H9 (cell line): ENCODE measurements around the gene CSTA. TPM values are rescaled to one million over a fixed set of nuclear protein-coding genes. Genes with fewer than 3 reads are reported as not detected.

Source experiments
- DNase-seq: peaks from one replicate; pipeline ENCODE4 v3.0.0-alpha.2; 2017
- H2AFZ ChIP-seq: one replicate; pipeline ENCODE4 v1.6.1; 2013; ENCODE audit warnings: mild to moderate bottlenecking, low read length, control low read depth, moderate library complexity
- H2AK5ac ChIP-seq: 2 replicates; pipeline ENCODE4 v1.6.1; 2013; ENCODE audit warnings: low read length, control low read depth, mixed read lengths; ENCODE audit not compliant: insufficient read length
- H2BK120ac ChIP-seq: one replicate; pipeline ENCODE4 v1.6.1; 2013; ENCODE audit warnings: low read depth, mild to moderate bottlenecking, low read length, control low read depth, inconsistent platforms; ENCODE audit not compliant: poor library complexity, severe bottlenecking
- H2BK12ac ChIP-seq: 2 replicates; pipeline ENCODE4 v1.6.1; 2013; ENCODE audit warnings: low read length, control low read depth, mixed read lengths, low read depth; ENCODE audit not compliant: insufficient read length
- H2BK15ac ChIP-seq: 2 replicates; pipeline ENCODE4 v1.6.1; 2013; ENCODE audit warnings: low read depth, low read length, control low read depth
- H2BK20ac ChIP-seq: one replicate; pipeline ENCODE4 v1.6.1; 2013; ENCODE audit warnings: low read depth, mild to moderate bottlenecking, low read length, control low read depth, inconsistent platforms; ENCODE audit not compliant: poor library complexity, severe bottlenecking
- H2BK5ac ChIP-seq: 2 replicates; pipeline ENCODE4 v1.6.1; 2013; ENCODE audit warnings: low read length, control low read depth, mixed read lengths; ENCODE audit not compliant: insufficient read length
- H3K14ac ChIP-seq: 2 replicates; pipeline ENCODE4 v1.6.1; 2013; ENCODE audit warnings: low read length, control low read depth; ENCODE audit not compliant: insufficient read depth
- H3K18ac ChIP-seq: 2 replicates; pipeline ENCODE4 v1.6.1; 2013; ENCODE audit warnings: low read depth, mild to moderate bottlenecking, mixed read lengths, low read length, control low read depth; ENCODE audit not compliant: insufficient read length
- H3K23ac ChIP-seq: 2 replicates; pipeline ENCODE4 v1.6.1; 2013; ENCODE audit warnings: low read length, control low read depth, mixed read lengths, low read depth; ENCODE audit not compliant: insufficient read length
- H3K23me2 ChIP-seq: 2 replicates; pipeline ENCODE4 v1.6.1; 2013; ENCODE audit warnings: low read depth, mild to moderate bottlenecking, mixed read lengths, low read length, control low read depth; ENCODE audit not compliant: insufficient read length, poor library complexity, severe bottlenecking
- H3K27ac ChIP-seq: 2 replicates; pipeline ENCODE4 v1.5.1; 2013; ENCODE audit warnings: low read length, control low read depth, mixed read lengths, low read depth; ENCODE audit not compliant: insufficient read length
- H3K27me3 ChIP-seq: 2 replicates; pipeline ENCODE4 v1.6.1; 2013; ENCODE audit warnings: low read length, control low read depth, inconsistent platforms; ENCODE audit not compliant: insufficient read depth
- H3K4ac ChIP-seq: 2 replicates; pipeline ENCODE4 v1.6.1; 2013; ENCODE audit warnings: low read depth, mild to moderate bottlenecking, control low read depth, inconsistent platforms, low read length, moderate library complexity
- H3K4me1 ChIP-seq: 2 replicates; pipeline ENCODE4 v1.6.1; 2013; ENCODE audit warnings: low read length, control low read depth, inconsistent platforms; ENCODE audit not compliant: insufficient read depth
- H3K4me2 ChIP-seq: 2 replicates; pipeline ENCODE4 v1.6.1; 2013; ENCODE audit warnings: low read length, control low read depth, mixed read lengths; ENCODE audit not compliant: insufficient read length, insufficient read depth
- H3K56ac ChIP-seq: 2 replicates; pipeline ENCODE4 v1.6.1; 2013; ENCODE audit warnings: low read depth, mild to moderate bottlenecking, mixed read lengths, low read length, control low read depth; ENCODE audit not compliant: insufficient read length
- H3K79me1 ChIP-seq: 2 replicates; pipeline ENCODE4 v1.6.1; 2013; ENCODE audit warnings: low read depth, mild to moderate bottlenecking, moderate library complexity, low read length, control low read depth, inconsistent platforms; ENCODE audit not compliant: insufficient read depth, poor library complexity, severe bottlenecking
- H3K79me2 ChIP-seq: 2 replicates; pipeline ENCODE4 v1.6.1; 2013; ENCODE audit warnings: low read length, control low read depth, inconsistent platforms; ENCODE audit not compliant: insufficient read depth
- H3K9ac ChIP-seq: 2 replicates; pipeline ENCODE4 v1.6.1; 2013; ENCODE audit warnings: low read length, control low read depth, mixed read lengths; ENCODE audit not compliant: insufficient read length; ENCODE audit errors: extremely low read depth
- H3K9me3 ChIP-seq: one replicate; pipeline ENCODE4 v1.6.1; 2013; ENCODE audit warnings: low read depth, low read length, inconsistent platforms; ENCODE audit not compliant: control insufficient read depth
- H3T11ph ChIP-seq: one replicate; pipeline ENCODE4 v1.6.1; 2013; ENCODE audit warnings: mild to moderate bottlenecking, low read length, control low read depth, inconsistent platforms
- H4K20me1 ChIP-seq: one replicate; pipeline ENCODE4 v1.6.1; 2013; ENCODE audit not compliant: control insufficient read depth, insufficient read length, insufficient read depth
- H4K5ac ChIP-seq: 2 replicates; pipeline ENCODE4 v1.6.1; 2013; ENCODE audit warnings: low read depth, mild to moderate bottlenecking, mixed read lengths, low read length, control low read depth; ENCODE audit not compliant: insufficient read length
- H4K8ac ChIP-seq: replicated peaks from 2 replicates; pipeline ENCODE4 v1.6.1; 2013; ENCODE audit warnings: low read length, control low read depth, mixed read lengths, low read depth; ENCODE audit not compliant: insufficient read length
- H4K91ac ChIP-seq: 2 replicates; pipeline ENCODE4 v1.6.1; 2013; ENCODE audit warnings: low read depth, mild to moderate bottlenecking, moderate library complexity, mixed read lengths, low read length, control low read depth; ENCODE audit not compliant: insufficient read length
- H3K27ac Mint-ChIP-seq, 3 experiments: 2 replicates in 2 of 3; 3 replicates in 1 of 3; pipeline ENCODE4 v1.8.0; 2020 to 2021; ENCODE audit warnings: mixed read lengths in 3 of 3, mild to moderate bottlenecking in 1 of 3, moderate library complexity in 1 of 3
- H3K27me3 Mint-ChIP-seq: 2 replicates; pipeline ENCODE4 v1.8.0; 2021; ENCODE audit warnings: low read depth, mild to moderate bottlenecking, moderate library complexity, mixed read lengths
- H3K36me3 Mint-ChIP-seq, 3 experiments: 2 replicates in 2 of 3; 3 replicates in 1 of 3; pipeline ENCODE4 v1.8.0; 2020 to 2021; ENCODE audit warnings: low read depth in 3 of 3, mixed read lengths in 3 of 3; ENCODE audit not compliant: insufficient read depth in 1 of 3
- H3K4me1 Mint-ChIP-seq, 2 experiments: 2 replicates each; pipeline ENCODE4 v1.8.0; 2020; ENCODE audit warnings: mixed read lengths in 2 of 2
- H3K4me3 Mint-ChIP-seq, 2 experiments: 2 replicates in 1 of 2; 3 replicates in 1 of 2; pipeline ENCODE4 v1.8.0; 2020 to 2021; ENCODE audit warnings: mild to moderate bottlenecking in 2 of 2, mixed read lengths in 2 of 2, moderate library complexity in 1 of 2
- H3K9me3 Mint-ChIP-seq, 2 experiments: 2 replicates in 1 of 2; 3 replicates in 1 of 2; pipeline ENCODE4 v1.8.0; 2020; ENCODE audit warnings: mild to moderate bottlenecking in 2 of 2, mixed read lengths in 2 of 2, moderate library complexity in 1 of 2
- WGBS: extraction: QIAGEN DNeasy Blood & Tissue Kit; methylation state at CpG from one replicate; pipeline ENCODE4 v1.1.7; 2013; ENCODE audit warnings: missing lambda C conversion rate, low lambda C conversion rate, mixed read lengths; ENCODE audit not compliant: insufficient read length; ENCODE audit errors: extremely low coverage; 5-methylcytosine and 5-hydroxymethylcytosine counted together
- total RNA-seq: library from RNA; stranded (reverse); gene quantifications from 2 replicates; pipeline ENCODE4 v1.2.1, GENCODE V29; 2021
- TF ChIP-seq, protein P1 (sequence below): fragments of 200-600 bp; sonication (generic); conservative IDR thresholded peaks from 3 replicates; pipeline ENCODE4 v1.8.0; 2021; ENCODE audit warnings: antibody characterized with exemption, mild to moderate bottlenecking

The CSTA gene
- total RNA-seq, 1 experiment from 2014 or later, result not detected

GRCh38 chr3:122353893-122354401 lies 28.9 kb downstream of the CSTA start:
- H3K14ac ChIP-seq, result no peak overlapping the region
- no peak overlapping the region for H3K4ac ChIP-seq
- H2BK120ac ChIP-seq, result no peak overlapping the region
- H3K79me2 ChIP-seq, result no peaks in the 10 kb centered on the region
- H2BK5ac ChIP-seq, result no peak overlapping the region
- H3K9ac ChIP-seq, result no peak overlapping the region
- no peak overlapping the region for H4K91ac ChIP-seq
- H3K4me1 Mint-ChIP-seq, result no peaks in the 10 kb centered on the region
- H3K27ac ChIP-seq, result no peak overlapping the region
- no peaks in the 10 kb centered on the region for H3K27me3 ChIP-seq
- H3K79me1 ChIP-seq, result no peaks in the 10 kb centered on the region
- H2AFZ ChIP-seq, result no peak overlapping the region
- no peaks in the 10 kb centered on the region for H3K9me3 Mint-ChIP-seq
- no CpG with 5 or more reads among the region's 1 CpG for WGBS
- no peak overlapping the region for H3T11ph ChIP-seq
- H2BK15ac ChIP-seq, result no peak overlapping the region
- no peak overlapping the region for H3K23ac ChIP-seq
- no peak overlapping the region for H3K4me2 ChIP-seq
- no peaks in the 10 kb centered on the region for H3K27me3 Mint-ChIP-seq
- no peak overlapping the region for H3K18ac ChIP-seq
- peak overlapping the region; percentile 75 for H4K5ac ChIP-seq
- DNase-seq, result no peak
- H3K27ac Mint-ChIP-seq, result no peak overlapping the region; a peak in 1 of 7 replicates
- no peaks in the 10 kb centered on the region for H3K4me1 ChIP-seq
- H4K20me1 ChIP-seq, result no peaks in the 10 kb centered on the region
- H3K9me3 ChIP-seq, result no peaks in the 10 kb centered on the region
- no peak overlapping the region for H3K4me3 Mint-ChIP-seq
- TF ChIP-seq, protein P1, sequence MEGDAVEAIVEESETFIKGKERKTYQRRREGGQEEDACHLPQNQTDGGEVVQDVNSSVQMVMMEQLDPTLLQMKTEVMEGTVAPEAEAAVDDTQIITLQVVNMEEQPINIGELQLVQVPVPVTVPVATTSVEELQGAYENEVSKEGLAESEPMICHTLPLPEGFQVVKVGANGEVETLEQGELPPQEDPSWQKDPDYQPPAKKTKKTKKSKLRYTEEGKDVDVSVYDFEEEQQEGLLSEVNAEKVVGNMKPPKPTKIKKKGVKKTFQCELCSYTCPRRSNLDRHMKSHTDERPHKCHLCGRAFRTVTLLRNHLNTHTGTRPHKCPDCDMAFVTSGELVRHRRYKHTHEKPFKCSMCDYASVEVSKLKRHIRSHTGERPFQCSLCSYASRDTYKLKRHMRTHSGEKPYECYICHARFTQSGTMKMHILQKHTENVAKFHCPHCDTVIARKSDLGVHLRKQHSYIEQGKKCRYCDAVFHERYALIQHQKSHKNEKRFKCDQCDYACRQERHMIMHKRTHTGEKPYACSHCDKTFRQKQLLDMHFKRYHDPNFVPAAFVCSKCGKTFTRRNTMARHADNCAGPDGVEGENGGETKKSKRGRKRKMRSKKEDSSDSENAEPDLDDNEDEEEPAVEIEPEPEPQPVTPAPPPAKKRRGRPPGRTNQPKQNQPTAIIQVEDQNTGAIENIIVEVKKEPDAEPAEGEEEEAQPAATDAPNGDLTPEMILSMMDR, result no peak
- H3K56ac ChIP-seq, result no peak overlapping the region
- no peaks in the 10 kb centered on the region for H3K23me2 ChIP-seq
- H2AK5ac ChIP-seq, result no peak overlapping the region
- no peak overlapping the region for H4K8ac ChIP-seq
- no peak overlapping the region for H2BK20ac ChIP-seq
- H2BK12ac ChIP-seq, result no peak overlapping the region
- H3K36me3 Mint-ChIP-seq, result peaks cover 0 to 7% (median 5%) of the 10 kb centered on the region in 3 experiments; a peak in 3 of 7 replicates
